Lower leg skin (tissue), 3 donors: Measurements from ENCODE around the gene PCDHGA8.

Source experiments
- POLR2A ChIP-seq, 2 donors: fragments of 450-650 bp; IDR thresholded peaks; one replicate each; pipeline ENCODE4 v1.6.1; 2016 to 2017; ENCODE audit warnings: antibody characterized with exemption in 2 of 2, mild to moderate bottlenecking in 1 of 2, moderate library complexity in 1 of 2
- TF ChIP-seq, protein P1 (sequence below), 3 donors: fragments of 450-650 bp; IDR thresholded peaks; one replicate each; pipeline ENCODE4 v1.5.1; 2016; ENCODE audit warnings: antibody characterized with exemption in 3 of 3, mild to moderate bottlenecking in 3 of 3, moderate library complexity in 2 of 3

DNA sequence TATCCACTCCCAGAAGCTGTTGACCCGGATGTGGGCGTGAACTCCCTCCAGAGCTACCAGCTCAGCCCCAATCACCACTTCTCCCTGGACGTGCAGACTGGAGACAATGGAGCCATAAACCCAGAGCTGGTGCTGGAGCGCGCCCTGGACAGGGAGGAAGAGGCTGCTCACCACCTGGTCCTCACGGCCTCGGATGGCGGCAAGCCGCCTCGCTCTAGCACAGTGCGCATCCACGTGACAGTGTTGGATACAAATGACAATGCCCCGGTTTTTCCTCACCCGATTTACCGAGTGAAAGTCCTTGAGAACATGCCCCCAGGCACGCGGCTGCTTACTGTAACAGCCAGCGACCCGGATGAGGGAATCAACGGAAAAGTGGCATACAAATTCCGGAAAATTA, 834 bp downstream of the PCDHGA8 start:
- TF ChIP-seq, protein P1, sequence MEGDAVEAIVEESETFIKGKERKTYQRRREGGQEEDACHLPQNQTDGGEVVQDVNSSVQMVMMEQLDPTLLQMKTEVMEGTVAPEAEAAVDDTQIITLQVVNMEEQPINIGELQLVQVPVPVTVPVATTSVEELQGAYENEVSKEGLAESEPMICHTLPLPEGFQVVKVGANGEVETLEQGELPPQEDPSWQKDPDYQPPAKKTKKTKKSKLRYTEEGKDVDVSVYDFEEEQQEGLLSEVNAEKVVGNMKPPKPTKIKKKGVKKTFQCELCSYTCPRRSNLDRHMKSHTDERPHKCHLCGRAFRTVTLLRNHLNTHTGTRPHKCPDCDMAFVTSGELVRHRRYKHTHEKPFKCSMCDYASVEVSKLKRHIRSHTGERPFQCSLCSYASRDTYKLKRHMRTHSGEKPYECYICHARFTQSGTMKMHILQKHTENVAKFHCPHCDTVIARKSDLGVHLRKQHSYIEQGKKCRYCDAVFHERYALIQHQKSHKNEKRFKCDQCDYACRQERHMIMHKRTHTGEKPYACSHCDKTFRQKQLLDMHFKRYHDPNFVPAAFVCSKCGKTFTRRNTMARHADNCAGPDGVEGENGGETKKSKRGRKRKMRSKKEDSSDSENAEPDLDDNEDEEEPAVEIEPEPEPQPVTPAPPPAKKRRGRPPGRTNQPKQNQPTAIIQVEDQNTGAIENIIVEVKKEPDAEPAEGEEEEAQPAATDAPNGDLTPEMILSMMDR (IDR thresholded peaks at IDR 0.05), result no peak
- no peak for TF ChIP-seq POLR2A (IDR thresholded peaks at IDR 0.05)
